Articular chondrocyte of knee joint (primary cell): ENCODE data around the gene MIGA2. TPM values are rescaled to one million over a fixed set of nuclear protein-coding genes. Genes with fewer than 3 reads are reported as not detected.

Source experiments
- total RNA-seq: library from RNA; depleted of rRNA; stranded (reverse); fragments of >200 nt; gene quantifications from 2 replicates; pipeline ENCODE4 v1.2.3, GENCODE V29; 2012

MIGA2 gene
- total RNA-seq, result 15.1 and 16.2 TPM in 2 replicates

GRCh38 chr9:129036241-129036922 is at the start of gene MIGA2:
TSS of gene MIGA2 (plus strand) at chr9:129036626. CDS start at chr9:129040595, 3,969 bp downstream.

GRCh38 chr9:129028192-129028966 is 8.0 kb upstream of the MIGA2 start, which contains the start of gene SH3GLB2:
TSS of gene SH3GLB2 (minus strand) at chr9:129028331. CDS start at chr9:129028154, 177 bp downstream.

GRCh38 chr9:129080601-129081387 is 44.4 kb downstream of the MIGA2 start, which contains the start of gene DOLPP1:
TSS of gene DOLPP1 (plus strand) at chr9:129081111. CDS start at chr9:129081132, 21 bp downstream.

DNA sequence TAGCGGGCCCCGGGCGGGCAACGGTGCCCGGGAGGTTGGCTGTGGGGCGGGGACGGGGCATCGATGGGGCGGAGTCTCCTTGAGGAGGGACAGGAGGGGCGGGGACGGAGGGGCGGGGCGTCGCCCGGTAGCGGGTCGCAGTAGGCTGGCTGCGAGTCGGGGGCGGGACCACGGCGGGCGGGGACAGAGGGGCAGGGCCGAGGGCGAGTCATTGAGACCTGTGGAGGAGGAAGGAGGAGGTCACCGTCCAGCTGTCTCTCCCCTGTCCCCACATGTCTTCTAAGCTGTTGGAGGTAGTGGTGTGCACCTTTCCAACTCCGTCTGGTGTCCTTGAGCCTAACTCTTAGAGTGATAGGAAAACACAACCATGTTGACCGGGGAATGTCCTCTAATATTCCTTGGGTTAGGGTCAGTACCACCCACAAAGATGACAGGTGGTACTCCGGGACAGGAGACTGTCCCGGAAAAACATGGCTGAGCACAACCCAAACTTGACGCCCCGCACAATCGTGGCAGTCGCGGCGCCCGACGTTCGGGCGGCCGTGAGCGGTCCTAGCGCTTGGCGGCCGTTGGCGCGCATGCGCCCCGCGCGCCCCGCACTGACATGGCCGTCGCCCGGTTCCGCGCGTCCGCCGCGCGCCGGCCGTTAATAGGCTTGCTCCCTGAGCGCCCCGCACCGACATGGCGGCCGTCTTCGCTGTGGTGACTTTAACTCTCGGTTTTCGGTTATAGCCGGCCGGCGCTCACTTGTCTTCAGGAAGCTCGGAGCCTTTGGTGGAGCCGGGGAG is 74.5 kb downstream of the MIGA2 start, which contains the start of the genes CRAT and PTPA:
CRAT (minus strand) TSS at position 54 of the 788 bp plus-strand sequence. CDS start 284 bp downstream, outside the sequence.
PTPA (plus strand) TSS at position 676 of the 788 bp plus-strand sequence. CDS start 186 bp downstream, outside the sequence.

Other genes starting within 250 kb of the MIGA2 start
- gene TBC1D13, start 249.4 kb upstream of the MIGA2 start, total RNA-seq, result 17.5 and 21.5 TPM in 2 replicates
- gene ENDOG, start 218.1 kb upstream of the MIGA2 start, total RNA-seq, result 14.1 and 15.7 TPM in 2 replicates
- 11.1 and 12.1 TPM in 2 replicates for gene SPOUT1, start 206.8 kb upstream of the MIGA2 start, total RNA-seq
- gene KYAT1, start 154.7 kb upstream of the MIGA2 start, total RNA-seq, result 2.9 TPM in 2 replicates
- 26.7 and 29.1 TPM in 2 replicates for gene LRRC8A, start 154.5 kb upstream of the MIGA2 start, total RNA-seq
- 9.1 and 10.3 TPM in 2 replicates for gene PHYHD1, start 115.6 kb upstream of the MIGA2 start, total RNA-seq
- gene DOLK, start 89.0 kb upstream of the MIGA2 start, total RNA-seq, result 21.1 and 25.6 TPM in 2 replicates
- 40.2 and 42.9 TPM in 2 replicates for gene NUP188, start 88.9 kb upstream of the MIGA2 start, total RNA-seq
- 27.7 and 30.8 TPM in 2 replicates for gene SH3GLB2, start 8.3 kb upstream of the MIGA2 start, total RNA-seq
- gene DOLPP1, start 44.5 kb downstream of the MIGA2 start, total RNA-seq, result 8.4 and 8.6 TPM in 2 replicates
- gene CRAT, start 74.2 kb downstream of the MIGA2 start, total RNA-seq, result 54.6 and 60.5 TPM in 2 replicates
- 81.1 and 92.1 TPM in 2 replicates for gene PTPA, start 74.8 kb downstream of the MIGA2 start, total RNA-seq
- gene IER5L, start 141.6 kb downstream of the MIGA2 start, total RNA-seq, result 52.7 and 55.3 TPM in 2 replicates